ENCODE measurements around the gene CDH24.

The CDH24 gene

GRCh38 chr14:23043145-23043544, 14.2 kb downstream of the CDH24 start:
- no peak for DNase-seq

- DNase-seq, result no peak
Measured at GRCh38 chr14:23042162-23042965, 15.0 kb downstream of the CDH24 start, which contains the start of gene PSMB11. PSMB11 (plus strand) TSS chr14:23042212; CDS start chr14:23042226, 14 bp downstream.

- no peak for DNase-seq
Measured at GRCh38 chr14:23041729-23042128, 15.6 kb downstream of the CDH24 start.

- no peak for DNase-seq
Measured at GRCh38 chr14:23040100-23040499, 17.2 kb downstream of the CDH24 start.

GRCh38 chr14:23035303-23036144, 21.8 kb downstream of the CDH24 start:
- no peak for DNase-seq

GRCh38 chr14:23034498-23035302, 22.6 kb downstream of the CDH24 start, which contains the start of gene PSMB5:
PSMB5 (minus strand) TSS chr14:23034900; CDS start chr14:23034881, 19 bp downstream.
- DNase-seq, result no peak

GRCh38 chr14:23033801-23034497, 23.4 kb downstream of the CDH24 start:
- DNase-seq, result no peak

GRCh38 chr14:23033251-23033727, 24.0 kb downstream of the CDH24 start:
- DNase-seq, result no peak

GRCh38 chr14:23030936-23031335, 26.4 kb downstream of the CDH24 start:
- DNase-seq, result no peak

- DNase-seq, result no peak
Measured at GRCh38 chr14:23028799-23029198, 28.5 kb downstream of the CDH24 start.

- DNase-seq, result no peak
Measured at GRCh38 chr14:23025151-23025814, 32.0 kb downstream of the CDH24 start.

- no peak for DNase-seq
Measured at GRCh38 chr14:23024612-23025075, 32.7 kb downstream of the CDH24 start.

- no peak for DNase-seq
Measured at GRCh38 chr14:23023795-23024152, 33.5 kb downstream of the CDH24 start.

GRCh38 chr14:23023022-23023794, 34.1 kb downstream of the CDH24 start:
- no peak for DNase-seq

GRCh38 chr14:23021889-23022442, 35.4 kb downstream of the CDH24 start:
- DNase-seq, result no peak

GRCh38 chr14:23021434-23021833, 35.9 kb downstream of the CDH24 start:
- DNase-seq, result no peak

GRCh38 chr14:23020143-23021128, 36.9 kb downstream of the CDH24 start:
- DNase-seq, result no peak

GRCh38 chr14:23018107-23018506, 39.2 kb downstream of the CDH24 start:
- DNase-seq, result no peak

GRCh38 chr14:23017091-23017490, 40.2 kb downstream of the CDH24 start:
- DNase-seq, result no peak

Measured in activated naive CD4-positive, alpha-beta T cell (primary cell).